AG10803 (cell line): Measurements from ENCODE around the gene CLIC1.

Source experiments
- DNase-seq: peaks from one replicate; pipeline ENCODE4 v3.0.0; 2010; ENCODE audit warnings: low read depth
- H3K4me3 ChIP-seq: 2 replicates; pipeline ENCODE4 v1.5.1; 2011; ENCODE audit warnings: mild to moderate bottlenecking, low read length, control low read depth
- TF ChIP-seq, protein P1 (sequence below): conservative IDR thresholded peaks from 2 replicates; pipeline ENCODE4 v1.5.1; 2011; ENCODE audit warnings: mild to moderate bottlenecking, low read length, control low read depth, inconsistent platforms

Gene CLIC1

DNA sequence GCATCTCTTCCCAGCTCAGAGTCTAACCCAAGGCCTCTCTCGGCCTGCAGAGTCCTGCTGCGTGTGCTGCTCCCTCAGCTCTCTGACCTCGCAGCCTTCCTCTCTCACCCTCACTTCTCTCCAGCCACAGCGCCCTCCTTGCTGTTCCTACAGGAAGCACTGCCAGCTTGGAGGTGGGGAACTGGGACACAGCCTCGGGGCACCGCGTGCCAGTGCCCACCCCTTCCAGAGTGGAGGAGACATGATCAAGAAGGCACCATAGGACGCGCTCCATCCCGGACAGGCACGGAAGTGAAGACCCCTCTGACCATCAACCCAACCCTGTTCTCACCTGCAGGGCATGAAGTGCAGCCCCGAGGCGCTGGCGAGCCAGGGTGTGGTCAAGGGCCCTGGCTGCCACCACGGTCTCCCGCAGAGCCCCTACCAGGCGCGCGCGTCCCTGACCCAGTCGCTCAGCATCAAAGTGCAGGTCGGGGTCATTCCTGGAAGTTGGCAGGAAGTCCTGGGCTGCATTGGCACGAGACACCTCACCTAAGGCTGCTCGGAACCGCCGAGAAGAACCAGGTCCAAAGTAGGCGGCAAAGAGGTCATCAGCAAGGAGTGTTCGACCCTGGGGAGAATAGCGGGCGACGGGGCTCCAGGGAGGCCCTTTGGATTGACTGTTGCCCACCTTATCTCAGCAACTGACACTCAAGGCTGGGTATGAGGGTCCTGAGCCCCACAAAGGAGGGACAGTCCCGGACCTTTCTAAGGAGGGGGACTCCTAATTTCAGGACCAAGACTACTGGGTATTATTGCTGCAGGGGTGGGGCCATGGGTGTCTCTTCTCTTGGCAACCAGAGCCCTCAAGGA, 39.5 kb upstream of the CLIC1 start:
- no peak for DNase-seq
- TF ChIP-seq, protein P1, sequence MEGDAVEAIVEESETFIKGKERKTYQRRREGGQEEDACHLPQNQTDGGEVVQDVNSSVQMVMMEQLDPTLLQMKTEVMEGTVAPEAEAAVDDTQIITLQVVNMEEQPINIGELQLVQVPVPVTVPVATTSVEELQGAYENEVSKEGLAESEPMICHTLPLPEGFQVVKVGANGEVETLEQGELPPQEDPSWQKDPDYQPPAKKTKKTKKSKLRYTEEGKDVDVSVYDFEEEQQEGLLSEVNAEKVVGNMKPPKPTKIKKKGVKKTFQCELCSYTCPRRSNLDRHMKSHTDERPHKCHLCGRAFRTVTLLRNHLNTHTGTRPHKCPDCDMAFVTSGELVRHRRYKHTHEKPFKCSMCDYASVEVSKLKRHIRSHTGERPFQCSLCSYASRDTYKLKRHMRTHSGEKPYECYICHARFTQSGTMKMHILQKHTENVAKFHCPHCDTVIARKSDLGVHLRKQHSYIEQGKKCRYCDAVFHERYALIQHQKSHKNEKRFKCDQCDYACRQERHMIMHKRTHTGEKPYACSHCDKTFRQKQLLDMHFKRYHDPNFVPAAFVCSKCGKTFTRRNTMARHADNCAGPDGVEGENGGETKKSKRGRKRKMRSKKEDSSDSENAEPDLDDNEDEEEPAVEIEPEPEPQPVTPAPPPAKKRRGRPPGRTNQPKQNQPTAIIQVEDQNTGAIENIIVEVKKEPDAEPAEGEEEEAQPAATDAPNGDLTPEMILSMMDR: no peak
- no peak overlapping the region for H3K4me3 ChIP-seq

DNA sequence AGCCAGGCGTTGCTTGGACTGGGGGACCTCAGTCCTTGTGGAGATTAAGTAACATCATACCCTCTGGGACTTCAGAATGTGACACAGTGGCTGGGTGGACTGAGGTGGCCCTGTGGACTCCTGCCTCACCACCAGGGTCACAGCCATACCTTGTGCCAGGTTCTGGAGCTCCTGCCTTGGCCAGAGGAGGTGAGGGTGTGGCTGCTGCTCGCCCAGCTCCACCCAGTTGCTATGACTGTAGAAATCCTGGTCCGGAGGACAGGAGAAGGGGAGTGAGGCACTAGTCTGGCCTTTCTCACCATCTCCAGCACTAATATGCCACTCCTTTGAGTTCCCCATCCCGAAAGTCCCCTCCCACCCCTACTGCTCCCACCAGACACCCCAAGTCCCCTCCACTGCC, 38.9 kb upstream of the CLIC1 start:
- TF ChIP-seq, protein P1: no peak
- DNase-seq: no peak
- no peak overlapping the region for H3K4me3 ChIP-seq

DNA sequence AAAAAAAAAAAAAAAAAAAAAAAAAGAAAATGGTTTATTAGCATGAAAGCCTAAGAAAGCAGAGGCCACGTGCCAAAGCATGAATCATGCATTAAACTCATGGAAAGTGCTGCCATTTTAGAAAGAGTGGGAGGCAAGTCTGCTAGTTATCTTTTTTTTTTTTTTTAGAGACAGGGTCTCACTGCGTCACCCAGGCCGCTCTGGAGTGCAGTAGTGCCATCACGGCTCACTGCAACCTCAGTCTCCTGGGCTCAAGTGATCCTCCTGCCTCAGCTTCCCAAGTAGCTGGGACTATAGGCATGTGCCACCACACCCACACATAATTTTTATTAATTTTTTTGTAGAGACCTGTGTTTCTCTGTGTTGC, 35.6 kb upstream of the CLIC1 start:
- DNase-seq: no peak
- H3K4me3 ChIP-seq: no peak overlapping the region
- TF ChIP-seq, protein P1: no peak

DNA sequence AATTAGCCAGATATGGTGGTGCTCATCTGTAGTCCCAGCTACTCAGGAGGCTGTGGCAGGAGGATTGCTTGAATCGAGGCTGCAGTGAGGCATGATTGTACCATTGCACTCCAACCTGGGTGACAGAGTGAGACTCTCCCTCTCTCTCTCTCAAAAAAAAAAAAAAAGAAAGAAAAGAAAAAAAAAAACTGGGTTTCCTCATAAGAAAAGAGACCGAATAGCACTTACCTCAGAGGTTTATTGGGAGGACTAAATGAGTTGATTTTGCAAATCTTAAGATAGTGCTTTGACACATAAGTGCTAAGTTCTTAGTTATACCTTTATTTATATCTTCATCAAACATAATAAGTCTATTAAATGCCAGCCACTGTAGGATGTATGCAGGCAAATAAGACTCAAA, 34.5 kb upstream of the CLIC1 start:
- no peak for DNase-seq
- TF ChIP-seq, protein P1: no peak
- no peak overlapping the region for H3K4me3 ChIP-seq

DNA sequence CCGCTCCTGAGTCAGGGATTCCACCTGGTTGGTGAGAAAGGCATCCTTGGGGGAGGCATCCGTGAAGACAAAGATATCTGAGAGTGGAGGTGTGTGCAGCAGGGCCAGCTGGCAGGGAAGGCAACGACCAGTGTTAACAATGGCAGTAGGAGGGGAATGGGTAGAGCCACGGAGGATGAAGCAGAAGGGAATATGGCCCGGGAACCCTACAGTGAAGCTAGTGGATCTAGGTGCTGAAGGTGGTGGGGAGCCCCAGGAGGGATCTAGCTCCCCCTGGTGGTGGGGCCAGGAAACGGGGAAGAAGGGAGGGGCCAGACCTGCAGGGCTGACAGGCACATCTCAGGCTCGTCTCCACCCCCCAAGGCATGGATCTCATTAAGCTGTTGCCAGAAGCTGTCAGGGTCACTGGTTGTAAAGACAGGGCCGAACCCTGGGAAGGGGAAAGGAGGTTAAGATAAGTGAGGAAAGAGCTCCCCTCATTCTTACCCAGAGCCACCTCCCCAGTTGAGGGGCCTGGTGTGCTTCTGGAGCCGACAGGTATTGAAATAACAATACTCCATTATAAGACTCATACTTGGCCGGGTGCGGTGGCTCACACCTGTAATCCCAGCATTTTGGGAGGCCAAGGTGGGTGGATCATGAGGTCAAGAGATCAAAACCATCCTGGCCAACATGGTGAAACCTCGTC, 33.5 kb upstream of the CLIC1 start:
- peak; percentile 50 for DNase-seq
- TF ChIP-seq, protein P1: peak; percentile 82
- no peak overlapping the region for H3K4me3 ChIP-seq

DNA sequence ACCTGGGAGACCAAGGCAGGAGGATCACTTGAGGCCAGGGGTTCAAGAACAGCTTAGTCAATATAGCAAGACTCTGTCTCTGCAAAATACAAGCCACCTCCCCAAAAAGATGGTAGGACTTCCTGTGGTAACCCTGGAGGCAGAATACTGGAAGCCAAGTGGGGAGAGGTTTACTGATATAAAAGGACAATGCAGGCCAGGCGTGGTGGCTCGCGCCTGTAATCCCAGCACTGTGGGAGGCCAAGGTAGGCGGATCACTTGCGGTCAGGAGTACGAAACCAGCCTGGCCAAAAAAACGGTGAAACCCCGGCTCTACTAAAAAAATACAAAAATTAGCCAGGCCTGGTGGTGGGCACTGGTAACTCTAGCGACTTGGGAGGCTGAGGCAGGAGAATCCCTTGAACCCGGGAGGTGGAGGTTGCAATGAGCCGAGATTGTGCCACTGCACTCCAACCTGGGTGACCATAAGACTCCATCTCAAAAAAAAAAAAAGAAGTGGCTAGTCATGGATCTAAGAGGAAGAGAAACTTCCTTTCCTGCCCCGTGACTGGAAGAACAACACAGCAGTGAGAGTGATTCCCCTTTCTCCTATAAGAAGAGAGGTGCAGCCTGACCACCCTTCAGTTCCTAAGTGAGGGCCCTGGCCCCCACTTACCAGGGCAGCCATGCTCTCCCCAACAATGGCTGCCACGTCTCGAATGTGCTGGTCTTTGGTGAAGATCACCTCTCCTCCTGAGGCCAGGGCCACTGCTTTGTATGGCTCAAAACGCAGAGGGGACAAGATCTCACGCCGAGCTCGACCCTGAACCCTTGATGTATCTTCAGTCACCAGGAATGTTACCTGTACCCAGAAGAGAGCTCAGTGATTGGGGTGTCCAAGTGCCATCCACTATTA, 32.3 kb upstream of the CLIC1 start:
- TF ChIP-seq, protein P1: no peak
- no peak overlapping the region for H3K4me3 ChIP-seq
- no peak for DNase-seq
